Ovary (tissue), 3 donors: ENCODE data around the gene COL6A3.

Experiments used
- CTCF ChIP-seq, 3 donors: fragments of 450-650 bp in 2 of 3; fragments of 200-600 bp in 1 of 3; IDR thresholded peaks; one replicate each; pipeline versions ENCODE4 v1.5.1 to v1.8.0; 2016 to 2022; ENCODE audit warnings: antibody characterized with exemption in 3 of 3, mild to moderate bottlenecking in 1 of 3
- POLR2A ChIP-seq: fragments of 450-650 bp; IDR thresholded peaks from one replicate; pipeline ENCODE4 v1.6.1; 2017; ENCODE audit warnings: antibody characterized with exemption, mild to moderate bottlenecking, moderate library complexity
- donor health status: DM: no; HTN: no; CAD: no.

- no peak for TF ChIP-seq POLR2A
- TF ChIP-seq CTCF (IDR thresholded peaks at IDR 0.05) = no peak
These were observed 90.3 kb downstream of the COL6A3 start for GRCh38 chr2:237323656-237324055.
